ENCODE data around the gene PTPRN2.

GRCh38 chr7:157866336-157866924 is 721.2 kb downstream of the PTPRN2 start:
- TF ChIP-seq RAD21 (IDR thresholded peaks at IDR 0.05; ENCODE audit: low read length) = no peak
- TF ChIP-seq CTCF (IDR thresholded peaks at IDR 0.05) = no peak
- no peak for TF ChIP-seq POLR2AphosphoS5 (IDR thresholded peaks at IDR 0.05; ENCODE audit: low read depth, low read length)
- no peak for TF ChIP-seq USF2 (IDR thresholded peaks at IDR 0.05; ENCODE audit: borderline replicate concordance, low read depth, low read length)
- TF ChIP-seq SIN3A (IDR thresholded peaks at IDR 0.05; ENCODE audit: borderline replicate concordance, low read depth, low read length) = no peak
- no peak for TF ChIP-seq CHD2 (IDR thresholded peaks at IDR 0.05; ENCODE audit: low read length, partially characterized antibody)
- TF ChIP-seq MAX (IDR thresholded peaks at IDR 0.05; ENCODE audit: low read depth) = no peak
